Muscle of leg (tissue), 11 donors: ENCODE measurements around the gene UBE2F. TPM values are rescaled to one million over a fixed set of nuclear protein-coding genes. Genes with fewer than 3 reads are reported as not detected.

Experiments used
- DNase-seq: peaks from one replicate; pipeline ENCODE4 v3.0.0; 2013
- H3K27ac ChIP-seq: one replicate; pipeline ENCODE4 v1.5.1; 2013; ENCODE audit warnings: mild to moderate bottlenecking, low read length, control low read depth
- H3K27me3 ChIP-seq: one replicate; pipeline ENCODE4 v1.6.1; 2013; ENCODE audit warnings: low read length; ENCODE audit not compliant: control insufficient read depth, insufficient read depth
- H3K36me3 ChIP-seq: one replicate; pipeline ENCODE4 v1.6.1; 2013; ENCODE audit warnings: low read length; ENCODE audit not compliant: control insufficient read depth, insufficient read depth
- H3K4me1 ChIP-seq: one replicate; pipeline ENCODE4 v1.6.1; 2013; ENCODE audit warnings: low read length; ENCODE audit not compliant: control insufficient read depth, insufficient read depth
- H3K4me3 ChIP-seq: one replicate; pipeline ENCODE4 v1.5.1; 2013; ENCODE audit warnings: low read length, control low read depth
- H3K9me3 ChIP-seq: replicated peaks from 2 replicates; pipeline ENCODE4 v1.6.1; 2013; ENCODE audit warnings: low read depth, low read length; ENCODE audit not compliant: control insufficient read depth
- WGBS: methylation state at CpG from one replicate; pipeline ENCODE4 v1.1.5; 2013; ENCODE audit warnings: missing lambda C conversion rate; ENCODE audit not compliant: insufficient coverage; 5-methylcytosine and 5-hydroxymethylcytosine counted together
- polyA plus RNA-seq, 8 donors: library from polyadenylated mRNA; unstranded; fragments of 120-200 nt; gene quantifications; one replicate each; pipeline versions ENCODE4 v1.2.1 to v1.2.3, GENCODE V29; 2013; ENCODE audit warnings: inconsistent platforms in 1 of 8, low replicate concordance in 1 of 8; ENCODE audit not compliant: insufficient read length in 8 of 8, insufficient read depth in 1 of 8
- total RNA-seq: library from RNA; stranded (reverse); fragments of 120-200 nt; gene quantifications from one replicate; pipeline ENCODE4 v1.2.4, GENCODE V29; 2013

The UBE2F gene
- total and polyA plus RNA-seq, 9 donors, result 31.8 to 42.6 (median 38.7) TPM

DNA sequence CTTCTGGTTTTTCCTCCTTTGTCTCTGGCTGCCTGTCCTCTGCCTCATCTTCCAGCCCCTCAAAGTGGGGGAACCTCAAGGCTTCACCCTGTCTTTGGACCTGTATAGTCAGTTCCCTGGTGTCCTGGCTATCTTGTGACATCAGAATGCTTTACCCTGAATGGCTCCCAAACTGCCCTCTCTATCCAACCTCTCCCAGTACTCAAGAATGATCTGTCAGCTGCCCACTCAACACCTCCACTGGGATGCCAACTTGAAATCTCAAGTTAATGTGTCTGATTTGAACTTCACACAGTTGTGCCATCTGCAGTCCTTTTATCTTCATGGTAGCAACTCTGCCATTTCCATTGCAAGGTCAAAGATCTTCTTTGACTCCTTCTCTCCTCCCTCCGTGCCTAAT is 43.8 kb downstream of the UBE2F start:
- 89% methylated on average over 1 of the region's 1 CpG for WGBS
- DNase-seq, result no peak
- Histone ChIP-seq H3K27ac (no peak overlapping the region), H3K36me3 (peaks cover 5% of the 10 kb centered on the region), H3K27me3 (no peaks in the 10 kb centered on the region), H3K9me3 (no peaks in the 10 kb centered on the region), H3K4me1 (no peaks in the 10 kb centered on the region), H3K4me3 (no peak overlapping the region)

- Histone ChIP-seq H3K27me3 (no peaks in the 10 kb centered on the region), H3K27ac (no peak overlapping the region), H3K36me3 (peaks cover 10% of the 10 kb centered on the region), H3K4me1 (no peaks in the 10 kb centered on the region), H3K4me3 (no peak overlapping the region), H3K9me3 (no peaks in the 10 kb centered on the region)
- DNase-seq, result no peak
- WGBS, result 71% methylated on average over 5 of the region's 7 CpGs
Measured at GRCh38 chr2:238013806-238014205, 47.0 kb downstream of the UBE2F start.

GRCh38 chr2:238015705-238016104 is 48.9 kb downstream of the UBE2F start:
- Histone ChIP-seq H3K36me3 (peaks cover 10% of the 10 kb centered on the region), H3K9me3 (no peaks in the 10 kb centered on the region), H3K4me3 (no peak overlapping the region), H3K27me3 (no peaks in the 10 kb centered on the region), H3K27ac (no peak overlapping the region), H3K4me1 (no peaks in the 10 kb centered on the region)
- 86% methylated on average over 4 of the region's 4 CpGs for WGBS
- DNase-seq, result no peak

- Histone ChIP-seq H3K36me3 (peaks cover 10% of the 10 kb centered on the region), H3K9me3 (no peaks in the 10 kb centered on the region), H3K4me1 (no peaks in the 10 kb centered on the region), H3K4me3 (no peak overlapping the region), H3K27me3 (no peaks in the 10 kb centered on the region), H3K27ac (no peak overlapping the region)
- 97% methylated on average over 4 of the region's 8 CpGs for WGBS
- no peak for DNase-seq
Measured at GRCh38 chr2:238016526-238016925, 49.7 kb downstream of the UBE2F start.

DNA sequence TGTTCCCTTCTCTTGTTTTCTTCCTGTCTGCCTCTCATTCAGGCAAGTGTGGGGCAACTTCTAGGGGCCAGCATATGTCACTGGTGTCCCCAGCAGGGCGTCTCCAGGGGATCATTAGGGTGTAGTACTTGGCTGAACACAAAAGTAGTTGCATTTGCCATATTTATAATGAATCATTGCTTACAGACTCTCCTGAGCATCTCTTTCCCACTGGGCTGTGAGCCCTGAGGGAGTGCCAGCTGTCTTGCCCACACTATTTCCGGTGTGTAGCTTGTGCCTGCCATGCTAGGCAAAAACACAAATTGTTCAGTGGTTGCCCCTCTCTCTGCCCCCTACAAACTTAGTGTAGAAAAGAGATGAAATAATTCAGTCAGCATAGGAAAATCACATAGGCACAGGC is 53.1 kb downstream of the UBE2F start:
- no peaks in the 10 kb centered on the region for H3K4me1 ChIP-seq
- peaks cover 5% of the 10 kb centered on the region for H3K36me3 ChIP-seq
- DNase-seq, result no peak
- H3K27me3 ChIP-seq, result no peaks in the 10 kb centered on the region
- H3K4me3 ChIP-seq, result no peak overlapping the region
- H3K9me3 ChIP-seq, result no peaks in the 10 kb centered on the region
- no CpG with 5 or more reads among the region's 2 CpGs for WGBS
- H3K27ac ChIP-seq, result no peak overlapping the region

GRCh38 chr2:238020816-238021215 is 54.0 kb downstream of the UBE2F start:
- 86% methylated on average over 9 of the region's 9 CpGs for WGBS
- no peak for DNase-seq
- H3K4me1 ChIP-seq, result no peaks in the 10 kb centered on the region
- H3K4me3 ChIP-seq, result no peak overlapping the region
- no peak overlapping the region for H3K27ac ChIP-seq
- no peaks in the 10 kb centered on the region for H3K27me3 ChIP-seq
- no peaks in the 10 kb centered on the region for H3K9me3 ChIP-seq
- H3K36me3 ChIP-seq, result peaks cover 5% of the 10 kb centered on the region

GRCh38 chr2:238021327-238021726 is 54.5 kb downstream of the UBE2F start:
- Histone ChIP-seq H3K9me3 (no peaks in the 10 kb centered on the region), H3K36me3 (peaks cover 5% of the 10 kb centered on the region), H3K27ac (no peak overlapping the region), H3K27me3 (no peaks in the 10 kb centered on the region), H3K4me1 (no peaks in the 10 kb centered on the region), H3K4me3 (no peak overlapping the region)
- DNase-seq, result no peak
- WGBS, result no CpG with 5 or more reads among the region's 4 CpGs

- H3K36me3 ChIP-seq, result peaks cover 5% of the 10 kb centered on the region
- WGBS, result 85% methylated on average over 4 of the region's 5 CpGs
- H3K4me3 ChIP-seq, result no peak overlapping the region
- no peaks in the 10 kb centered on the region for H3K27me3 ChIP-seq
- no peak overlapping the region for H3K27ac ChIP-seq
- H3K9me3 ChIP-seq, result no peaks in the 10 kb centered on the region
- no peak for DNase-seq
- no peaks in the 10 kb centered on the region for H3K4me1 ChIP-seq
Measured at GRCh38 chr2:238022594-238023157, 55.9 kb downstream of the UBE2F start.

DNA sequence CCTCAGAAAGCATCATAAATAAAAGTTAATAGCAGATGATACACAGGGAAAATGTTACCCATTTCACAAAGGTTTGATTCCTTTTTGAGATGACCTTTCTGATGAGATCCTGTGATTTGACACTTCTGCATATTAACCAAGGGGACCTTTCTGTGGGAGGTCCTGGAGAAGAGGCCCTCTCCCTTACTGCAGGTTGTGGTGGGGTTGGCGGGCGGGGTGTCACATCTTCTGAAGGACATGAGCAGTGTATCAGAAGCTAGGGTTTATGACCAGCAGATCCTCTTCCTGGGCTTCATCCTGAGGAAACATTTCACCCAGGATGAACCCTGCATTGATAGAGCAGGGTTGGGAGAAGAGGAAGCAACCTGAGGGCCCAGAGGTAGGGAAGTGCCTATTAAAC is 56.8 kb downstream of the UBE2F start:
- no peak overlapping the region for H3K4me3 ChIP-seq
- H3K9me3 ChIP-seq, result no peaks in the 10 kb centered on the region
- WGBS, result no CpG with 5 or more reads among the region's 2 CpGs
- H3K36me3 ChIP-seq, result peaks cover 5% of the 10 kb centered on the region
- DNase-seq, result no peak
- no peak overlapping the region for H3K27ac ChIP-seq
- no peaks in the 10 kb centered on the region for H3K27me3 ChIP-seq
- no peaks in the 10 kb centered on the region for H3K4me1 ChIP-seq

DNA sequence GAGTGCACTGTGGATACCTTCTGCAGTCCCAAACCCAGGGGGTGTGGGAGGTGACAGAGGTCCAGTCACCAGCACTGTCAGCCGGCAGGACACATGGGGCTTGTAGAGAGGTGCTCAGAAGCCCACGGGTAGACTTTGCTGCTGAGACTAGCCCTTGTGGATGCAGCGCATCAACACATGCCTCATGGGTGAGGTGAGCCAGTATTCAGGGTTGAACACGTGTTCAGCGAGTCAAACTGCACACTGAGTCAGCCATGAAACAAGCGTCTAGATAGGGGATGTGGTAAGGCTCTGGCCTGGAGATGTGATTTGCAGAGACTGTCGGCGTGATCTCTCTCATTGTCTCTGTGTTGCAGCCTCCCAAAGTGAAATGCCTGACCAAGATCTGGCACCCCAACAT is 58.2 kb downstream of the UBE2F start:
- no peaks in the 10 kb centered on the region for H3K27me3 ChIP-seq
- no peak overlapping the region for H3K27ac ChIP-seq
- no peak for DNase-seq
- WGBS, result 88% methylated on average over 8 of the region's 8 CpGs
- no peak overlapping the region for H3K4me3 ChIP-seq
- H3K9me3 ChIP-seq, result no peaks in the 10 kb centered on the region
- H3K36me3 ChIP-seq, result peaks cover 6% of the 10 kb centered on the region
- H3K4me1 ChIP-seq, result no peaks in the 10 kb centered on the region

DNA sequence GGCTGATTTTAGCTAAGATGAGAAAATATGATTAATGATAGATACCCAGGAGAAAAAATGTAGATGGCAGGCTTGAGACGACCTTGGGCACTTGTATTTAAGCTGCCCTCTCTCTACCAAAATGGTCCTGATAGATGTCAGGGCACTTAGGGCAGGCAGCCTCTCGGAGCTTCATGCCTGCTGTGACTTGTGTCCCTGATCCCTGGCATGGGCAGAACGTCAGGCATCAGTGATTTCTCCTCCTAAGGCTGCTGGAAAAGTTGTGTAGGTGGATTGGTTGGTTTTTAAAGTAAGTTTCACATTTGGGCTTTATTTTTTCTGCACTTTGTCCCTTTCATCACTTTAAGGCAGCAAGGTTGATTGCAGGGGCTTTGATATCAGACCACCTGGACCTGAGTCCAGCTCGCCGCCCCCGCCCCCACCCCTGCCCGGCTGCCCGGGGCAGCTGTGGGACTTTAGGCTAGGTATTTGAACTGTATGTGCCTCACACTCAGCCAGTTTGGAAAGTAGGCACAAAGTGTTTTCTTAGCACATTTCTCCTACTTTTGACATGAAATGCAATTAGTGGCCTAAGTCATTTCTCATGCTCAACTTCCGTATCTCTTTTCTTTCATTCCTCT is 59.0 kb downstream of the UBE2F start:
- no peaks in the 10 kb centered on the region for H3K4me1 ChIP-seq
- H3K9me3 ChIP-seq, result no peaks in the 10 kb centered on the region
- no peaks in the 10 kb centered on the region for H3K27me3 ChIP-seq
- no peak overlapping the region for H3K4me3 ChIP-seq
- H3K27ac ChIP-seq, result no peak overlapping the region
- DNase-seq, result no peak
- peaks cover 11% of the 10 kb centered on the region for H3K36me3 ChIP-seq
- 86% methylated on average over 3 of the region's 9 CpGs for WGBS
